HG03457 (cell line): ENCODE measurements around the gene FOXL1.

Source experiments
- ATAC-seq: cut with Tn5 transposase; IDR thresholded peaks from one replicate; pipeline ENCODE4 v1.9.1; 2021; ENCODE audit warnings: moderate number of reproducible peaks; ENCODE audit not compliant: unreplicated experiment

Gene FOXL1

GRCh38 chr16:86628614-86629013, 50.3 kb downstream of the FOXL1 start:
- ATAC-seq = no peak

GRCh38 chr16:86630471-86630870, 52.1 kb downstream of the FOXL1 start:
- ATAC-seq = no peak

GRCh38 chr16:86631444-86631843, 53.1 kb downstream of the FOXL1 start:
- no peak for ATAC-seq
